WTC11 (cell line): ENCODE results near the gene SMC3. TPM values are rescaled to one million over a fixed set of nuclear protein-coding genes. Genes with fewer than 3 reads are reported as not detected.

ENCODE experiments used
- ATAC-seq: fragments of 200-7000 bp; cut with Tn5 transposase; 2 replicates; pipeline ENCODE4 v1.10.0; 2021; ENCODE audit warnings: mild to moderate bottlenecking, moderate library complexity
- CTCF ChIA-PET: fragments of 300-600 bp; sonication (Branson Sonifier 250); formaldehyde crosslinking; loops from one replicate; lab custom pipeline; 2021; ENCODE audit warnings: antibody characterized with exemption; lab: Charles Lee
- POLR2A ChIA-PET: fragments of 350-600 bp; sonication (Branson Sonifier 250); formaldehyde crosslinking; loops from one replicate; lab custom pipeline; 2021; ENCODE audit warnings: antibody characterized with exemption; lab: Charles Lee
- DNase-seq: peaks from one replicate; pipeline ENCODE4 v3.0.0; 2021; ENCODE audit warnings: low spot score
- H3K27ac Mint-ChIP-seq: 2 replicates; pipeline ENCODE4 v1.8.0; 2021; ENCODE audit warnings: mixed read lengths
- H3K27me3 Mint-ChIP-seq: 2 replicates; pipeline ENCODE4 v1.8.0; 2021; ENCODE audit warnings: low read depth, mild to moderate bottlenecking, moderate library complexity, mixed read lengths
- H3K36me3 Mint-ChIP-seq: 2 replicates; pipeline ENCODE4 v1.8.0; 2021; ENCODE audit warnings: mixed read lengths
- H3K4me1 Mint-ChIP-seq: 2 replicates; pipeline ENCODE4 v1.8.0; 2022; ENCODE audit warnings: mixed read lengths
- H3K4me3 Mint-ChIP-seq: 2 replicates; pipeline ENCODE4 v1.8.0; 2021; ENCODE audit warnings: mild to moderate bottlenecking, moderate library complexity, mixed read lengths
- H3K9me3 Mint-ChIP-seq: 2 replicates; pipeline ENCODE4 v1.8.0; 2021; ENCODE audit warnings: mixed read lengths
- ATF2 ChIP-seq: sonication (generic); formaldehyde crosslinking; IDR thresholded peaks from 2 replicates; pipeline ENCODE4 v1.8.1; 2022; ENCODE audit warnings: low read depth, missing genetic modification reagents, borderline replicate concordance
- CTCF ChIP-seq: fragments of 200-600 bp; IDR thresholded peaks from 2 replicates; pipeline ENCODE4 v1.8.0; 2022; ENCODE audit warnings: antibody characterized with exemption
- GRHL2 ChIP-seq: fragments of 250-450 bp; sonication (Bioruptor Pico); IDR thresholded peaks from 2 replicates; pipeline ENCODE4 v1.8.0; 2022; ENCODE audit warnings: mild to moderate bottlenecking, moderate library complexity; ENCODE audit not compliant: insufficient replicate concordance, severe bottlenecking
- GTF2I ChIP-seq: fragments of 250-450 bp; sonication (Bioruptor Pico); conservative IDR thresholded peaks from 2 replicates; pipeline ENCODE4 v1.4.0; 2021; ENCODE audit warnings: mild to moderate bottlenecking
- HMGXB4 ChIP-seq: sonication (generic); formaldehyde crosslinking; IDR thresholded peaks from 2 replicates; pipeline ENCODE4 v1.8.1; 2023; ENCODE audit warnings: mild to moderate bottlenecking, moderate library complexity, missing genetic modification reagents
- KAT7 ChIP-seq: sonication (generic); formaldehyde crosslinking; IDR thresholded peaks from 2 replicates; pipeline ENCODE4 v1.8.1; 2023; ENCODE audit warnings: missing genetic modification reagents, mild to moderate bottlenecking, borderline replicate concordance
- NFYB ChIP-seq: sonication (generic); formaldehyde crosslinking; conservative IDR thresholded peaks from 2 replicates; pipeline ENCODE4 v1.8.0; 2022; ENCODE audit warnings: low read depth, missing genetic modification reagents
- PREB ChIP-seq: sonication (generic); formaldehyde crosslinking; IDR thresholded peaks from 2 replicates; pipeline ENCODE4 v1.8.1; 2022; ENCODE audit warnings: mild to moderate bottlenecking, missing genetic modification reagents, moderate library complexity, borderline replicate concordance
- PRRX2 ChIP-seq: fragments of 250-450 bp; sonication (Bioruptor Pico); IDR thresholded peaks from 2 replicates; pipeline ENCODE4 v1.8.0; 2021; ENCODE audit warnings: mild to moderate bottlenecking
- TCF7 ChIP-seq: sonication (generic); formaldehyde crosslinking; IDR thresholded peaks from 2 replicates; pipeline ENCODE4 v1.8.0; 2022; ENCODE audit warnings: mild to moderate bottlenecking, low read depth, missing genetic modification reagents, moderate library complexity
- TEAD4 ChIP-seq: sonication (generic); formaldehyde crosslinking; IDR thresholded peaks from 2 replicates; pipeline ENCODE4 v1.8.0; 2022; ENCODE audit warnings: mild to moderate bottlenecking, missing genetic modification reagents
- USF2 ChIP-seq: sonication (generic); formaldehyde crosslinking; IDR thresholded peaks from 2 replicates; pipeline ENCODE4 v1.8.1; 2023; ENCODE audit warnings: mild to moderate bottlenecking, missing genetic modification reagents, moderate library complexity
- ZNF121 ChIP-seq: sonication (generic); formaldehyde crosslinking; IDR thresholded peaks from 2 replicates; pipeline ENCODE4 v1.8.0; 2023; ENCODE audit warnings: missing genetic modification reagents
- ZNF219 ChIP-seq: sonication (generic); formaldehyde crosslinking; IDR thresholded peaks from 2 replicates; pipeline ENCODE4 v1.8.0; 2023; ENCODE audit warnings: missing genetic modification reagents, mild to moderate bottlenecking, borderline replicate concordance
- ZNF396 ChIP-seq: fragments of 250-450 bp; sonication (Bioruptor Pico); IDR thresholded peaks from 2 replicates; pipeline ENCODE4 v1.8.0; 2021; ENCODE audit warnings: mild to moderate bottlenecking, moderate library complexity, borderline replicate concordance
- ZNF512 ChIP-seq: sonication (generic); formaldehyde crosslinking; IDR thresholded peaks from 2 replicates; pipeline ENCODE4 v1.8.1; 2022; ENCODE audit warnings: missing genetic modification reagents, borderline replicate concordance
- ZSCAN18 ChIP-seq: fragments of 250-450 bp; sonication (Bioruptor Pico); IDR thresholded peaks from 2 replicates; pipeline ENCODE4 v2.1.2; 2022; ENCODE audit warnings: mild to moderate bottlenecking, moderate library complexity
- total RNA-seq: library from RNA; stranded (reverse); gene quantifications from 3 replicates; pipeline ENCODE4 v1.2.3, GENCODE V29; 2021

SMC3 gene
- total RNA-seq, 1 experiment from 2014 or later: 71.0 TPM

- no peak overlapping the region for H3K4me3 Mint-ChIP-seq
- TF ChIP-seq HMGXB4 (CRISPR knock-in tag): no peak
- POLR2A ChIA-PET: no interaction called here
- ATAC-seq (no peak), DNase-seq (no peak)
- peaks cover 20% of the 10 kb centered on the region for H3K4me1 Mint-ChIP-seq
- no peak overlapping the region for H3K27ac Mint-ChIP-seq
- H3K27me3 Mint-ChIP-seq: no peaks in the 10 kb centered on the region
- no peaks in the 10 kb centered on the region for H3K36me3 Mint-ChIP-seq
- H3K9me3 Mint-ChIP-seq: peaks cover 6% of the 10 kb centered on the region
- CTCF ChIA-PET: no interaction called here
These were observed 65.2 kb downstream of the SMC3 start for GRCh38 chr10:110632591-110633215.

GRCh38 chr10:110634527-110635209, 67.2 kb downstream of the SMC3 start:
- ATAC-seq (no peak), DNase-seq (no peak)
- no peak for TF ChIP-seq PREB (CRISPR knock-in tag)
- TF ChIP-seq ZNF512 (CRISPR knock-in tag): no peak
- TF ChIP-seq KAT7 (CRISPR knock-in tag): no peak
- TF ChIP-seq ZSCAN18 (CRISPR knock-in tag): no peak
- no peak for TF ChIP-seq ZNF219 (CRISPR knock-in tag)
- no peak for TF ChIP-seq ATF2
- TF ChIP-seq ZNF396: no peak
- no peak for TF ChIP-seq ZNF121 (CRISPR knock-in tag)
- TF ChIP-seq PRRX2 (CRISPR knock-in tag): no peak
- no peak for TF ChIP-seq GTF2I (CRISPR knock-in tag)
- TF ChIP-seq TEAD4: no peak
- no peak for TF ChIP-seq NFYB (CRISPR knock-in tag)
- TF ChIP-seq GRHL2 (CRISPR knock-in tag): no peak
- TF ChIP-seq CTCF: no peak
- TF ChIP-seq USF2 (CRISPR knock-in tag): no peak
- no peak for TF ChIP-seq TCF7 (CRISPR knock-in tag)
- no peaks in the 10 kb centered on the region for H3K27me3 Mint-ChIP-seq
- ChIA-PET CTCF (no interaction called here), POLR2A (no interaction called here)
- H3K4me3 Mint-ChIP-seq: no peak overlapping the region
- peaks cover 18% of the 10 kb centered on the region for H3K4me1 Mint-ChIP-seq
- no peaks in the 10 kb centered on the region for H3K9me3 Mint-ChIP-seq
- no peaks in the 10 kb centered on the region for H3K36me3 Mint-ChIP-seq
- no peak overlapping the region for H3K27ac Mint-ChIP-seq
